ENCODE measurements around the gene COX7A2L. TPM values are rescaled to one million over a fixed set of nuclear protein-coding genes. Genes with fewer than 3 reads are reported as not detected.

Gene COX7A2L
- total and polyA plus RNA-seq, 2 donors (not counting 1 experiment from before 2014, with no cell fraction given) = 39.4 to 66.7 TPM

- Histone ChIP-seq H3K27me3 (replicated peaks in 1 of 4; ENCODE audit: control extremely low read depth in 1 of 4, control insufficient read depth in 3 of 4, insufficient read depth in 4 of 4, low read length in 3 of 4) (no peaks in the 10 kb centered on the region), H3K79me2 (ENCODE audit: control insufficient read depth, insufficient read depth, low read length) (no peaks in the 10 kb centered on the region), H3K4me3 (ENCODE audit: control extremely low read depth in 1 of 5, extremely low read depth in 1 of 5, insufficient read depth in 1 of 5, low read depth in 2 of 5, low read length in 4 of 5) (no peak overlapping the region), H3K27ac (ENCODE audit: low read length in 2 of 2) (no peak overlapping the region), H3K9ac (ENCODE audit: low read length) (no peak overlapping the region), H2AFZ (ENCODE audit: insufficient read depth, low read depth, low read length, poor library complexity, severe bottlenecking) (no peak overlapping the region), H4K20me1 (ENCODE audit: control insufficient read depth, insufficient read depth, low read length, poor library complexity, severe bottlenecking) (no peaks in the 10 kb centered on the region), H3K36me3 (replicated peaks in 1 of 2; ENCODE audit: control extremely low read depth in 1 of 2, control insufficient read depth in 1 of 2, extremely low read depth in 1 of 2, insufficient read depth in 2 of 2, low read length in 1 of 2) (peaks cover 34 to 78% of the 10 kb centered on the region in 2 experiments), H3K9me3 (ENCODE audit: control extremely low read depth in 1 of 3, control insufficient read depth in 2 of 3, insufficient read depth in 1 of 3, low read length in 2 of 3) (no peaks in the 10 kb centered on the region), H3K4me1 (ENCODE audit: control insufficient read depth in 2 of 2, insufficient read depth in 2 of 2, low read length in 2 of 2) (no peaks in the 10 kb centered on the region), H3K4me2 (replicated peaks; ENCODE audit: low read depth, low read length, poor library complexity, severe bottlenecking) (no peak overlapping the region)
- no peaks in the 10 kb centered on the region for H3K9me3 Mint-ChIP-seq (ENCODE audit: insufficient read depth)
- CTCF ChIA-PET = no interaction called here
- no peak overlapping the region for H3K4me3 Mint-ChIP-seq
- no peaks in the 10 kb centered on the region for H3K4me1 Mint-ChIP-seq
- ATAC-seq (ENCODE audit: low read depth) (no peak), DNase-seq (no peak)
- TF ChIP-seq EZH2 (IDR thresholded peaks at IDR 0.05; ENCODE audit: borderline replicate concordance, insufficient read depth, low read depth, low read length, poor library complexity, severe bottlenecking) (no peak), CTCF (IDR thresholded peaks at IDR 0.05) (no peak)
- WGBS (ENCODE audit: insufficient coverage) = 100% methylated on average over 1 of the region's 2 CpGs
- peak overlapping the region; percentile 21 for H3K27ac Mint-ChIP-seq
- intact Hi-C loops (cut with micrococcal nuclease) = loop anchor here (10.0 kb wide), 1 partner anchor 230 kb away; no protein-coding TSS in a partner anchor
- POLR2A ChIA-PET = no interaction called here
- no peaks in the 10 kb centered on the region for H3K27me3 Mint-ChIP-seq
Observed at GRCh38 chr2:42324949-42325348, 36.1 kb downstream of the COX7A2L start.

- peaks cover 31 to 74% of the 10 kb centered on the region in 2 experiments for H3K36me3 ChIP-seq (replicated peaks in 1 of 2; ENCODE audit: control extremely low read depth in 1 of 2, control insufficient read depth in 1 of 2, extremely low read depth in 1 of 2, insufficient read depth in 2 of 2, low read length in 1 of 2)
- H3K4me1 ChIP-seq (ENCODE audit: control insufficient read depth in 2 of 2, insufficient read depth in 2 of 2, low read length in 2 of 2) = no peaks in the 10 kb centered on the region
- Mint-ChIP-seq H3K4me1 (no peaks in the 10 kb centered on the region), H3K9me3 (ENCODE audit: insufficient read depth) (no peaks in the 10 kb centered on the region), H3K4me3 (no peak overlapping the region), H3K27me3 (no peaks in the 10 kb centered on the region), H3K27ac (no peak overlapping the region)
- no peak overlapping the region for H3K9ac ChIP-seq (ENCODE audit: low read length)
- DNase-seq (no peak), ATAC-seq (ENCODE audit: low read depth) (no peak)
- intact Hi-C loops (cut with micrococcal nuclease) = loop anchor here (10.0 kb wide), 1 partner anchor 229 kb away; no protein-coding TSS in a partner anchor
- TF ChIP-seq CTCF (IDR thresholded peaks at IDR 0.05) (no peak), EZH2 (IDR thresholded peaks at IDR 0.05; ENCODE audit: borderline replicate concordance, insufficient read depth, low read depth, low read length, poor library complexity, severe bottlenecking) (no peak)
- no peaks in the 10 kb centered on the region for H3K27me3 ChIP-seq (replicated peaks in 1 of 4; ENCODE audit: control extremely low read depth in 1 of 4, control insufficient read depth in 3 of 4, insufficient read depth in 4 of 4, low read length in 3 of 4)
- no peaks in the 10 kb centered on the region for H3K79me2 ChIP-seq (ENCODE audit: control insufficient read depth, insufficient read depth, low read length)
- H3K27ac ChIP-seq (ENCODE audit: low read length in 2 of 2) = no peak overlapping the region
- H4K20me1 ChIP-seq (ENCODE audit: control insufficient read depth, insufficient read depth, low read length, poor library complexity, severe bottlenecking) = no peaks in the 10 kb centered on the region
- no peak overlapping the region for H3K4me3 ChIP-seq (ENCODE audit: control extremely low read depth in 1 of 5, extremely low read depth in 1 of 5, insufficient read depth in 1 of 5, low read depth in 2 of 5, low read length in 4 of 5)
- POLR2A ChIA-PET = no interaction called here
- 98% methylated on average over 4 of the region's 4 CpGs for WGBS (ENCODE audit: insufficient coverage)
- H3K9me3 ChIP-seq (ENCODE audit: control extremely low read depth in 1 of 3, control insufficient read depth in 2 of 3, insufficient read depth in 1 of 3, low read length in 2 of 3) = no peaks in the 10 kb centered on the region
- no peak overlapping the region for H3K4me2 ChIP-seq (replicated peaks; ENCODE audit: low read depth, low read length, poor library complexity, severe bottlenecking)
- CTCF ChIA-PET = interaction anchor here (1.0 kb wide), 1 partner anchor 453 kb away, joined by 3 read pairs; no protein-coding TSS in a partner anchor
- no peak overlapping the region for H2AFZ ChIP-seq (ENCODE audit: insufficient read depth, low read depth, low read length, poor library complexity, severe bottlenecking)
Observed at GRCh38 chr2:42324244-42324643, 36.8 kb downstream of the COX7A2L start.
